Fibroblast of lung (primary cell): Measurements from ENCODE around the gene GPR150. TPM values are rescaled to one million over a fixed set of nuclear protein-coding genes. Genes with fewer than 3 reads are reported as not detected.

Experiments
- DNase-seq, 2 donors: peaks; one replicate each; pipeline versions ENCODE4 v3.0.0 to v3.0.0-alpha.2; 2010; ENCODE audit warnings: low read depth in 2 of 2
- H2AFZ ChIP-seq: 2 replicates; pipeline ENCODE4 v1.5.1; 2012; ENCODE audit warnings: low read length, control low read depth, inconsistent platforms
- H3K27ac ChIP-seq: 2 replicates; pipeline ENCODE4 v1.5.1; 2011; ENCODE audit warnings: low read length, control low read depth; ENCODE audit not compliant: insufficient read depth
- H3K27me3 ChIP-seq: 2 replicates; pipeline ENCODE4 v1.5.1; 2011; ENCODE audit warnings: mild to moderate bottlenecking, low read length; ENCODE audit not compliant: control insufficient read depth, insufficient read depth
- H3K36me3 ChIP-seq: 2 replicates; pipeline ENCODE4 v1.5.1; 2011; ENCODE audit warnings: low read length; ENCODE audit not compliant: control insufficient read depth, insufficient read depth
- H3K4me1 ChIP-seq: 2 replicates; pipeline ENCODE4 v1.5.1; 2011; ENCODE audit warnings: low read length; ENCODE audit not compliant: control insufficient read depth, insufficient read depth; ENCODE audit errors: extremely low read depth
- H3K4me2 ChIP-seq: 2 replicates; pipeline ENCODE4 v1.5.1; 2011; ENCODE audit warnings: low read length, control low read depth; ENCODE audit not compliant: insufficient read depth; ENCODE audit errors: extremely low read depth
- H3K4me3 ChIP-seq, 4 experiments: fragments of 200-600 bp in 1 of 4; sonication (generic) in 1 of 4; replicated peaks in 1 of 4; 2 replicates each; pipeline ENCODE4 v1.5.1; 2011 to 2016; ENCODE audit warnings: low read length in 4 of 4, low read depth in 3 of 4, mild to moderate bottlenecking in 3 of 4, control low read depth in 2 of 4, inconsistent platforms in 1 of 4, mixed read lengths in 1 of 4; ENCODE audit not compliant: insufficient read depth in 1 of 4; ENCODE audit errors: control extremely low read depth in 1 of 4
- H3K79me2 ChIP-seq: 2 replicates; pipeline ENCODE4 v1.5.1; 2012; ENCODE audit warnings: mild to moderate bottlenecking, low read length, inconsistent platforms; ENCODE audit not compliant: control insufficient read depth, insufficient read depth
- H3K9ac ChIP-seq: 2 replicates; pipeline ENCODE4 v1.5.1; 2011; ENCODE audit warnings: mild to moderate bottlenecking, low read length, control low read depth; ENCODE audit not compliant: insufficient read depth
- H3K9me3 ChIP-seq: 2 replicates; pipeline ENCODE4 v1.5.1; 2012; ENCODE audit warnings: low read depth, low read length; ENCODE audit not compliant: control insufficient read depth, insufficient read depth
- H4K20me1 ChIP-seq: 2 replicates; pipeline ENCODE4 v1.5.1; 2011; ENCODE audit warnings: low read length; ENCODE audit not compliant: control insufficient read depth, insufficient read depth; ENCODE audit errors: extremely low read depth
- CTCF ChIP-seq, 2 donors: IDR thresholded peaks in 1 of 2; conservative IDR thresholded peaks in 1 of 2; 1 replicate in 1 of 2; 2 replicates in 1 of 2; pipeline ENCODE4 v1.5.1; 2011 to 2012; ENCODE audit warnings: low read length in 2 of 2, control low read depth in 1 of 2, inconsistent platforms in 1 of 2, low read depth in 1 of 2, mild to moderate bottlenecking in 1 of 2
- EZH2 ChIP-seq: IDR thresholded peaks from 2 replicates; pipeline ENCODE4 v1.5.1; 2012; ENCODE audit warnings: low read length, control low read depth, mild to moderate bottlenecking; ENCODE audit errors: missing control alignments
- polyA plus RNA-seq, 2 donors: library from polyadenylated mRNA; depleted of rRNA in 1 of 2; stranded (reverse) in 1 of 2; unstranded in 1 of 2; fragments of >200 nt; gene quantifications; 2 replicates each; pipeline ENCODE4 v1.2.1, GENCODE V29; 2011 to 2012; ENCODE audit warnings: missing spikeins in 1 of 2
- total RNA-seq: library from RNA; depleted of rRNA; stranded (reverse); fragments of >200 nt; gene quantifications from 2 replicates; pipeline ENCODE4 v1.2.1, GENCODE V29; 2014

The GPR150 gene
- total and polyA plus RNA-seq, 2 donors (not counting 1 experiment from before 2014, with no cell fraction given), result 0.33 to 0.43 TPM

- H3K9me3 ChIP-seq, result no peaks in the 10 kb centered on the region
- H3K4me3 ChIP-seq, result no peak overlapping the region
- TF ChIP-seq CTCF (conservative IDR thresholded peaks at IDR 0.05 in 1 of 2, IDR thresholded peaks at IDR 0.05 in 1 of 2; ENCODE audit: low read depth in 1 of 2, low read length in 2 of 2) (no peak), EZH2 (no peak)
- H3K79me2 ChIP-seq, result no peaks in the 10 kb centered on the region
- H3K27ac ChIP-seq, result peak overlapping the region; percentile 58
- no peaks in the 10 kb centered on the region for H3K36me3 ChIP-seq
- H2AFZ ChIP-seq, result no peak overlapping the region
- H3K4me2 ChIP-seq, result peak overlapping the region; percentile 25
- no peaks in the 10 kb centered on the region for H3K27me3 ChIP-seq
- peaks cover 10% of the 10 kb centered on the region for H3K4me1 ChIP-seq
- H3K9ac ChIP-seq, result no peak overlapping the region
- no peaks in the 10 kb centered on the region for H4K20me1 ChIP-seq
- peak; percentile 67 to 82 for DNase-seq
Measured at GRCh38 chr5:95591490-95591901, 28.4 kb upstream of the GPR150 start.

GRCh38 chr5:95595289-95595931, 24.5 kb upstream of the GPR150 start:
- no peak overlapping the region for H3K4me3 ChIP-seq
- DNase-seq, result no peak
- no peak overlapping the region for H3K4me2 ChIP-seq
- H3K9me3 ChIP-seq, result no peaks in the 10 kb centered on the region
- no peaks in the 10 kb centered on the region for H3K36me3 ChIP-seq
- TF ChIP-seq CTCF (conservative IDR thresholded peaks at IDR 0.05 in 1 of 2, IDR thresholded peaks at IDR 0.05 in 1 of 2; ENCODE audit: low read depth in 1 of 2, low read length in 2 of 2) (no peak), EZH2 (no peak)
- H3K27ac ChIP-seq, result no peak overlapping the region
- no peak overlapping the region for H2AFZ ChIP-seq
- H3K79me2 ChIP-seq, result no peaks in the 10 kb centered on the region
- H3K27me3 ChIP-seq, result no peaks in the 10 kb centered on the region
- H3K4me1 ChIP-seq, result peaks cover 10% of the 10 kb centered on the region
- no peak overlapping the region for H3K9ac ChIP-seq
- H4K20me1 ChIP-seq, result no peaks in the 10 kb centered on the region

- no peak for TF ChIP-seq CTCF (conservative IDR thresholded peaks at IDR 0.05 in 1 of 2, IDR thresholded peaks at IDR 0.05 in 1 of 2; ENCODE audit: low read depth in 1 of 2, low read length in 2 of 2)
- no peak for TF ChIP-seq EZH2
- DNase-seq, result no peak
- Histone ChIP-seq H3K4me1 (no peaks in the 10 kb centered on the region), H3K79me2 (no peaks in the 10 kb centered on the region), H3K4me3 (no peak overlapping the region), H3K9ac (no peak overlapping the region), H3K9me3 (no peaks in the 10 kb centered on the region), H3K4me2 (no peak overlapping the region), H3K27ac (no peak overlapping the region), H3K36me3 (no peaks in the 10 kb centered on the region), H2AFZ (no peak overlapping the region), H3K27me3 (no peaks in the 10 kb centered on the region), H4K20me1 (no peaks in the 10 kb centered on the region)
Measured at GRCh38 chr5:95599252-95599651, 20.6 kb upstream of the GPR150 start.
